HepG2 (cell line): ENCODE results near the gene EFS. TPM values are rescaled to one million over a fixed set of nuclear protein-coding genes. Genes with fewer than 3 reads are reported as not detected.

Experiments used
- ATAC-seq: fragments of 200-7000 bp; cut with Tn5 transposase; 3 replicates; pipeline ENCODE4 v1.9.1; 2020; ENCODE audit warnings: mild to moderate bottlenecking, moderate library complexity
- BruUV-seq: library from RNA; stranded (reverse); fragments of 400-500 nt; replicated peaks from 2 replicates; lab custom pipeline; 2021; lab: Mats Ljungman, UMichigan
- CTCF ChIA-PET: fragments of 300-600 bp; formaldehyde crosslinking; extraction: SDS; loops from one replicate; lab custom pipeline; 2021; ENCODE audit warnings: low total read pairs, inconsistent platforms, low intra/inter-chr PET ratio; lab: Yijun Ruan, JAX
- POLR2A ChIA-PET: fragments of 350-600 bp; sonication (Branson Sonifier 250); formaldehyde crosslinking; loops from one replicate; lab custom pipeline; 2020; ENCODE audit warnings: antibody characterized with exemption, inconsistent platforms; lab: Yijun Ruan, JAX
- DNase-seq: peaks from one replicate; pipeline ENCODE4 v3.0.0-alpha.2; 2015; ENCODE audit warnings: low spot score
- FAIRE-seq: peaks from 3 replicates; lab custom pipeline; 2011; peaks lifted over from hg19 to GRCh38; lab: Jason Lieb, UNC
- H2AFZ ChIP-seq: one replicate; pipeline ENCODE4 v1.6.1; 2011; ENCODE audit warnings: low read length, inconsistent platforms
- H3K27ac ChIP-seq: fragments of 300-600 bp; 3 replicates; pipeline ENCODE4 v1.8.0; 2011; ENCODE audit warnings: mixed run types, mild to moderate bottlenecking, mixed read lengths, low read length, inconsistent platforms; ENCODE audit not compliant: insufficient read depth; ENCODE audit errors: extremely low read length
- H3K27me3 ChIP-seq, 2 experiments: fragments of 200-600 bp in 1 of 2; 2 replicates in 1 of 2; 3 replicates in 1 of 2; pipeline versions ENCODE4 v1.6.0 to v1.8.0; 2011; ENCODE audit warnings: low read length in 2 of 2, mild to moderate bottlenecking in 2 of 2, moderate library complexity in 2 of 2, inconsistent platforms in 1 of 2; ENCODE audit not compliant: insufficient read depth in 2 of 2, control insufficient read depth in 1 of 2
- H3K36me3 ChIP-seq, 2 experiments: fragments of 200-600 bp in 1 of 2; replicated peaks in 1 of 2; 2 replicates in 1 of 2; 3 replicates in 1 of 2; pipeline versions ENCODE4 v1.5.1 to v1.8.0; 2011; ENCODE audit warnings: low read length in 2 of 2, inconsistent platforms in 1 of 2; ENCODE audit not compliant: insufficient read depth in 2 of 2, control insufficient read depth in 1 of 2
- H3K4me1 ChIP-seq: 2 replicates; pipeline ENCODE4 v1.5.1; 2012; ENCODE audit warnings: low read length, inconsistent platforms; ENCODE audit not compliant: insufficient read depth
- H3K4me2 ChIP-seq: 2 replicates; pipeline ENCODE4 v1.6.0; 2011; ENCODE audit warnings: low read depth, low read length, inconsistent platforms
- H3K4me3 ChIP-seq, 3 experiments: fragments of 200-600 bp in 1 of 3; sonication (generic), shearing (Covaris generic) in 1 of 3; replicated peaks in 1 of 3; 2 replicates each; pipeline ENCODE4 v1.5.1; 2011 to 2016; ENCODE audit warnings: low read length in 3 of 3, inconsistent platforms in 2 of 3, low read depth in 2 of 3, mild to moderate bottlenecking in 2 of 3, control low read depth in 1 of 3, mixed read lengths in 1 of 3; ENCODE audit not compliant: insufficient read depth in 1 of 3
- H3K79me2 ChIP-seq: one replicate; pipeline ENCODE4 v1.6.1; 2011; ENCODE audit warnings: low read length, inconsistent platforms; ENCODE audit not compliant: insufficient read depth
- H3K9ac ChIP-seq: 2 replicates; pipeline ENCODE4 v1.6.0; 2011; ENCODE audit warnings: mild to moderate bottlenecking, low read depth, low read length, inconsistent platforms; ENCODE audit not compliant: insufficient read depth
- H3K9me3 ChIP-seq: 2 replicates; pipeline ENCODE4 v1.5.1; 2012; ENCODE audit warnings: mild to moderate bottlenecking, low read length
- H4K20me1 ChIP-seq: 2 replicates; pipeline ENCODE4 v1.6.0; 2011; ENCODE audit warnings: inconsistent platforms, mild to moderate bottlenecking, low read length, moderate library complexity; ENCODE audit not compliant: insufficient read depth
- ARNT ChIP-seq: fragments of 450-650 bp; IDR thresholded peaks from 2 replicates; pipeline ENCODE4 v1.6.1; 2017
- HMGXB3 ChIP-seq: sonication (generic); formaldehyde crosslinking; IDR thresholded peaks from 2 replicates; pipeline ENCODE4 v1.4.0; 2020; ENCODE audit warnings: missing genetic modification reagents, borderline replicate concordance
- NCOA1 ChIP-seq: sonication (generic); formaldehyde crosslinking; IDR thresholded peaks from 2 replicates; pipeline ENCODE4 v1.9.0; 2021; ENCODE audit warnings: missing genetic modification reagents
- NR1H2 ChIP-seq: sonication (generic); formaldehyde crosslinking; IDR thresholded peaks from 2 replicates; pipeline ENCODE4 v1.8.1; 2022; ENCODE audit warnings: low read depth, missing genetic modification reagents, borderline replicate concordance
- ZNF282 ChIP-seq: fragments of 450-650 bp; IDR thresholded peaks from 2 replicates; pipeline ENCODE4 v1.6.1; 2018; ENCODE audit not compliant: partially characterized antibody
- ZNF318 ChIP-seq: sonication (generic); formaldehyde crosslinking; IDR thresholded peaks from 2 replicates; pipeline ENCODE4 v1.4.0; 2020; ENCODE audit warnings: mild to moderate bottlenecking, missing genetic modification reagents
- ZNF569 ChIP-seq: sonication (generic); formaldehyde crosslinking; IDR thresholded peaks from 2 replicates; pipeline ENCODE4 v1.5.0; 2020; ENCODE audit warnings: mild to moderate bottlenecking, missing genetic modification reagents, moderate library complexity, borderline replicate concordance
- ZNF737 ChIP-seq: sonication (generic); formaldehyde crosslinking; IDR thresholded peaks from 2 replicates; pipeline ENCODE4 v1.5.0; 2020; ENCODE audit warnings: missing genetic modification reagents, mild to moderate bottlenecking, borderline replicate concordance
- ZNF761 ChIP-seq: sonication (generic); formaldehyde crosslinking; conservative IDR thresholded peaks from 2 replicates; pipeline ENCODE4 v1.4.0; 2020; ENCODE audit warnings: mild to moderate bottlenecking, missing genetic modification reagents
- WGBS: methylation state at CpG from one replicate; pipeline ENCODE4 v1.1.6; 2017; ENCODE audit warnings: low lambda C conversion rate; 5-methylcytosine and 5-hydroxymethylcytosine counted together
- in situ Hi-C: cut with HindIII; loops from 2 replicates; pipeline ENCODE4 v1.10.0; 2017; ENCODE audit warnings: low pct_unique_long_range_greater_than_20kb; ENCODE audit not compliant: extremely low pct_ligation_motif_present
- intact Hi-C: fragments of 100-400 bp; cut with micrococcal nuclease; formaldehyde crosslinking; loops from one replicate; pipeline ENCODE4 v1.10.0; 2022; ENCODE audit not compliant: unreplicated experiment
- polyA plus RNA-seq, 8 experiments: library from polyadenylated mRNA; depleted of rRNA in 3 of 8; stranded (reverse) in 7 of 8; unstranded in 1 of 8; fragments of >200 nt; fragmentation: Illumina TruSeq in 4 of 8; extraction: Trizol in 4 of 8; gene quantifications; 2 replicates each; pipeline versions ENCODE4 v1.2.1 to v1.2.3, GENCODE V29; 2011 to 2016; ENCODE audit warnings: low read depth in 4 of 8, missing spikeins in 1 of 8, mixed read lengths in 1 of 8; ENCODE audit not compliant: insufficient read depth in 1 of 8
- total RNA-seq, 5 experiments: library from RNA; depleted of rRNA; stranded (reverse); fragments of >200 nt; fragmentation: Illumina TruSeq; extraction: Trizol; gene quantifications; 2 replicates each; pipeline ENCODE4 v1.2.3, GENCODE V29; 2016; ENCODE audit warnings: low read depth in 1 of 5

Gene EFS
- total and polyA plus RNA-seq, 2 of the 13 experiments (the other 11 are each of a cell fraction or from before 2014, with no cell fraction given) = not detected

- no TSS peak for BruUV-seq
- no peaks in the 10 kb centered on the region for H4K20me1 ChIP-seq
- 0 out of 2 replicates have a peak, but pooled peaks have one; percentile 52 for TF ChIP-seq ZNF318 (CRISPR knock-in tag)
- no peak for TF ChIP-seq ZNF761 (CRISPR knock-in tag)
- peak; percentile 71; the same call in 1 of the 2 replicates for TF ChIP-seq ZNF737 (CRISPR knock-in tag)
- no peak for TF ChIP-seq HMGXB3 (CRISPR knock-in tag)
- no peak for TF ChIP-seq ZNF569 (CRISPR knock-in tag)
- no peak for TF ChIP-seq NR1H2 (CRISPR knock-in tag)
- TF ChIP-seq ZNF282 = no peak
- TF ChIP-seq NCOA1 (CRISPR knock-in tag) = no peak
- TF ChIP-seq ARNT = no peak
These were observed 7.7 kb downstream of the EFS start for GRCh38 chr14:23357261-23357660.

More at GRCh38 chr14:23357261-23357660, 7.7 kb downstream of the EFS start:
- DNase-seq (no peak), FAIRE-seq (no peak), ATAC-seq (no peak)
- ChIA-PET POLR2A (interaction anchor here (1.0 kb wide), 1 partner anchor 36 kb away, joined by 3 read pairs; the partner anchor contains the start of gene PABPN1), CTCF (no interaction called here)
- peaks cover 30% of the 10 kb centered on the region for H3K4me1 ChIP-seq
- H3K27ac ChIP-seq = no peak overlapping the region
- no peak overlapping the region for H3K4me2 ChIP-seq
- H3K79me2 ChIP-seq = no peaks in the 10 kb centered on the region
- no peaks in the 10 kb centered on the region for H3K9me3 ChIP-seq
- H3K36me3 ChIP-seq = no peaks in the 10 kb centered on the region
- WGBS = 28% methylated on average over 8 of the region's 8 CpGs
- H2AFZ ChIP-seq = no peak overlapping the region
- intact Hi-C loops = no loop called here
- in situ Hi-C loops = no loop called here
- H3K27me3 ChIP-seq = peaks cover 49 to 95% of the 10 kb centered on the region in 2 experiments
- H3K9ac ChIP-seq = no peak overlapping the region
- H3K4me3 ChIP-seq = no peak overlapping the region
